NB4 (cell line): ENCODE data around the gene CHMP1A.

Source experiments
- MYC ChIP-seq: IDR thresholded peaks from 2 replicates; pipeline ENCODE4 v1.6.1; 2011; ENCODE audit warnings: low read depth, low read length
- POLR2A ChIP-seq: IDR thresholded peaks from 2 replicates; pipeline ENCODE4 v1.6.1; 2011; ENCODE audit warnings: mild to moderate bottlenecking; ENCODE audit not compliant: insufficient read length; ENCODE audit errors: extremely low read depth
- TF ChIP-seq, protein P1 (sequence below): IDR thresholded peaks from one replicate; pipeline ENCODE4 v1.5.1; 2012; ENCODE audit warnings: low read depth, low read length

- TF ChIP-seq, protein P1, sequence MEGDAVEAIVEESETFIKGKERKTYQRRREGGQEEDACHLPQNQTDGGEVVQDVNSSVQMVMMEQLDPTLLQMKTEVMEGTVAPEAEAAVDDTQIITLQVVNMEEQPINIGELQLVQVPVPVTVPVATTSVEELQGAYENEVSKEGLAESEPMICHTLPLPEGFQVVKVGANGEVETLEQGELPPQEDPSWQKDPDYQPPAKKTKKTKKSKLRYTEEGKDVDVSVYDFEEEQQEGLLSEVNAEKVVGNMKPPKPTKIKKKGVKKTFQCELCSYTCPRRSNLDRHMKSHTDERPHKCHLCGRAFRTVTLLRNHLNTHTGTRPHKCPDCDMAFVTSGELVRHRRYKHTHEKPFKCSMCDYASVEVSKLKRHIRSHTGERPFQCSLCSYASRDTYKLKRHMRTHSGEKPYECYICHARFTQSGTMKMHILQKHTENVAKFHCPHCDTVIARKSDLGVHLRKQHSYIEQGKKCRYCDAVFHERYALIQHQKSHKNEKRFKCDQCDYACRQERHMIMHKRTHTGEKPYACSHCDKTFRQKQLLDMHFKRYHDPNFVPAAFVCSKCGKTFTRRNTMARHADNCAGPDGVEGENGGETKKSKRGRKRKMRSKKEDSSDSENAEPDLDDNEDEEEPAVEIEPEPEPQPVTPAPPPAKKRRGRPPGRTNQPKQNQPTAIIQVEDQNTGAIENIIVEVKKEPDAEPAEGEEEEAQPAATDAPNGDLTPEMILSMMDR = no peak
- TF ChIP-seq POLR2A (no peak), MYC (no peak)
These were observed 32.9 kb upstream of the CHMP1A start for GRCh38 chr16:89690392-89690901.
